Measurements from ENCODE around the gene FKBP1A. TPM values are rescaled to one million over a fixed set of nuclear protein-coding genes. Genes with fewer than 3 reads are reported as not detected.

Gene FKBP1A
- total RNA-seq, 2 donors from 2014 or later, result 77.9 to 113 TPM

DNA sequence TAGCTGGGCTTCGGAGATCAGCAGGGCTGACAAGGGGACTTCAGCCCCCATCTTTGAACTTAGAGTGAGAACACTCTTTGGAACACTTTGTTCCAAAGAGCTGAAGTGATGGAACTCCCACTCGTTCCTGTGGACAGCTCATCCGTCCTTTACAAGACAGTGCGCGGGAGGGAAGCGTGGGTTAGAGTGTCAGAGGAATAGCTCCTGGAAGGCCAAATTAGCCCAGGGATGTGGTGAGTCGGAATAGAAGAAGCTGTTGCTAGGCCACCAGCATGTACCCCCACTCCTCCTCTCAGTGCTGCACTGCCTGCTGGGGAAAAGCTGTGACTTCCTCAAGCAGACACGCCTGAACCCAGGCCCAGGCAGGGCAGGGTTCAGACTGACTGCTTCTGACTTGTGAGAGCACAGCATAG lies 65.6 kb downstream of the FKBP1A start:
- Mint-ChIP-seq H3K4me3 (no peak overlapping the region), H3K36me3 (ENCODE audit: low read depth) (peaks cover 2% of the 10 kb centered on the region), H3K4me1 (peaks cover 31% of the 10 kb centered on the region), H3K27me3 (no peaks in the 10 kb centered on the region), H3K27ac (no peak overlapping the region)
- ATAC-seq (no peak), DNase-seq (no peak)
- H3K9me3 ChIP-seq (ENCODE audit: control insufficient read depth, low read length, poor library complexity, severe bottlenecking), result no peaks in the 10 kb centered on the region

DNA sequence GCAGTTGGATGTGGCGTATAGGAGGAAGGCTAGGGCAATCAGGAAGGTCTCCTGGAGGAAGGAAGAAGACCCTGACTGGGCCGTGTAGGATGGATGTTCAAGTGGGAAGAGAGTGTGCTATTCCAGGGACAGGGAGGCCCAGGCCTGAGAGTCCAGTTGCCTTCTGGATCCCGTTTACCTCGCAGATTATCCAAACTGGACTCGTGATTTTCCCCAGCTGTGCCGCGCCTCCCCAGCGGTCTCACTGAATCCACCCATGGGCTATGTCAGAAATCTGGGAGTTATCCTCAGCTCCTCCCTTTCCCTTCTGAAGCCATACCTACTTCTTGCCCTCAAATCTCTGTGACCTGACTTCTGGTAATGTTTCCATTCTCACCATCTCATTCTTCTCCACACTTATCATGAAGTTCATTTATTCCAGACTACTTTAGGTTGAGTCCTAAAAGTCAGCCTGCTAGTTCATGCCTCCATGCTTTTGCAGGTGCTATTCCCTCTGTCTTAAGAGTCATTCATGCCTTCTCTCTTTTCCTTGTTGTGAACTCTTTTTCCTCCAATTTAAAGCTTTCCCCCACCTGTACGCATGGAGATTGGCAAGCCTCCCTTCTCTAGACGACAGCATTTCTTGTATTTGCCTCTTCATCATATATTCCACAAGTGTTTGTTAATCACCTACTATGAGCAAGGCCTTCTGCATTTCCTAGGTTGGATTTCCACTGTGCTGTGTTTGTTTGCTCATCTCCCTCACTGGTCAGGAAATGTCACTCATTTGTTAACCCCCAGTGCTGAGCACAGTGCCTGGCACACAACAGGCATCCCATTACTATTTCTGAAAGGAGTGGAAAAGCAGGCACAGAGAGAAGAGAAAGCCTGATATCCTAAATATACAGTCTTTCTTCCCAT lies 66.6 kb downstream of the FKBP1A start:
- ATAC-seq (no peak), DNase-seq (no peak)

DNA sequence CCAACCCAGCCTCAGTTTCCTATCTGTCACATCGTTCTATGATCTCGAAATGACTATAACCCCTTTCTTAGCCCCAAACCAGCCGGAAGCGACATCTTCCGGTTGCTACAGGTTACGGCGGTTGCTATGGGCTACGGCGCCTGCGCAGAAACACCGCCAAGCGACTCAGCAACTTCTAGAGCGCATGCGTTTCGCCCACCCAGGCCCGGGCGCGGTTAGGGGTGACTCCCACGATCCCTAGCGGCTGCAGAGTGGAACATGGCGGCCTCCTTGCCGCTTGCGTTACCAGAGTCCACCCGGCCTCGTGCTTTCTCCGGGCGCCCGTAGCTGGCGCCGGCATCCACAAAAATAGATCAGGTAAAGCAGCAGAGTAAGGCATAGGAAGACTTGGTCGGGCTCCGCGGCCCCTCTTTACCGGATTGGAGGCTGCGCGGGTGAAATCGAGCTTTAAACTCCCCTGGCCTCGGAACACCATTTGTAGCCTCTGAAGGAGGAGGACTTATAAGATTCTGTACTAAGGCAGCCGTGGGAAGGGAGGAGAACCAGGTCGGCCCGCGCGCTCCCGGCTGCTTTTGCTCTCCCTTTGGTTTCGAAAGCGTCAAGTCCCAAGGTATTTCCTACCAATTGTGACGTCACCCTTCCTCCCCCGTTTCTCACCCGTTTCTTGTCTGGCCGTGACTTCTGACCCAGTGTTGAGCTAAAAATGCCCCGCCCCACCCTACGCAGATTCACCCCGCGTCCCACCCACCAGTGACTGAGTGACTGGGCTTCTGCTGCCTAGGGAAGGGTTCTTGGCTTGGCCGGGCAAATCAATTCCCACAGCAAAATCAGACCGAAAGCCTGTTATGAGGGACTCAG lies 67.5 kb downstream of the FKBP1A start:
- Mint-ChIP-seq H3K27me3 (no peaks in the 10 kb centered on the region), H3K36me3 (ENCODE audit: low read depth) (peaks cover 4% of the 10 kb centered on the region), H3K4me3 (no peak overlapping the region), H3K27ac (no peak overlapping the region), H3K4me1 (peaks cover 27% of the 10 kb centered on the region)
- ATAC-seq (peak; percentile 89), DNase-seq (peak; percentile 97 to 99 (median 98))
- H3K9me3 ChIP-seq (ENCODE audit: control insufficient read depth, low read length, poor library complexity, severe bottlenecking), result no peaks in the 10 kb centered on the region

More for the DNA sequence above, 66.6 kb downstream of the FKBP1A start:
- peaks cover 4% of the 10 kb centered on the region for H3K36me3 Mint-ChIP-seq (ENCODE audit: low read depth)
- H3K9me3 ChIP-seq (ENCODE audit: control insufficient read depth, low read length, poor library complexity, severe bottlenecking), result no peaks in the 10 kb centered on the region
- no peaks in the 10 kb centered on the region for H3K27me3 Mint-ChIP-seq
- no peak overlapping the region for H3K4me3 Mint-ChIP-seq
- no peak overlapping the region for H3K27ac Mint-ChIP-seq
- H3K4me1 Mint-ChIP-seq, result peaks cover 33% of the 10 kb centered on the region

DNA sequence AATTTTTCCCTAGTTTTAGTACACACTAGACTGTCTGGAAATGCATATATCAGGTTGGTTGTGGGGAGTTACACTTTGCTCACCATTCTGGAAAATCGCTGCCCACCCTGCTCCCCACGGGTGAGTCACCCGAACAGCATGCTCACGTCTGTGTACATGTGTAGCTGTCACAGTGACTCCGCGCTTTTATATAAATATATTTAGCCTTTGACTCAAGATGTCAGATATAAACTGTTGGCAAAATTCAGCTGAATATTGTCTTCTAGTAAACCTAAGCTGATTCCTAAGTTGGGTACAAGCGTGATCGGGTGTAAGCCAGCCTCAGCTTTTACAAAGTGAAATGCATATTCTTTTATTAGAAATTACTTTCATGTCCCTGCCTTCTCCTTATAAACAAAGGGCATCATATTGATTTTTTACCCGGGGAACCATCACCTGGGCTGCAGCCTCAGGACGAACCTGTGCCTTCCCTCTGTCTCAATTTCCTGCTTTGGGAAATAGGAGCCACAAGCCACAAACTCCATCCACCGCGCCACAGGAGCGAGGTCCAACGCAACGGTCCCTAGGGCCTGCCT lies 68.2 kb downstream of the FKBP1A start:
- ATAC-seq (no peak), DNase-seq (peak in 1 of 3 donors; percentile 32)
- peaks cover 3% of the 10 kb centered on the region for H3K36me3 Mint-ChIP-seq (ENCODE audit: low read depth)
- no peak overlapping the region for H3K27ac Mint-ChIP-seq
- H3K4me1 Mint-ChIP-seq, result peaks cover 22% of the 10 kb centered on the region
- no peaks in the 10 kb centered on the region for H3K27me3 Mint-ChIP-seq
- H3K9me3 ChIP-seq (ENCODE audit: control insufficient read depth, low read length, poor library complexity, severe bottlenecking), result no peaks in the 10 kb centered on the region
- H3K4me3 Mint-ChIP-seq, result no peak overlapping the region

- no peak overlapping the region for H3K27ac Mint-ChIP-seq
- no peaks in the 10 kb centered on the region for H3K27me3 Mint-ChIP-seq
- H3K9me3 ChIP-seq (ENCODE audit: control insufficient read depth, low read length, poor library complexity, severe bottlenecking), result no peaks in the 10 kb centered on the region
- H3K4me3 Mint-ChIP-seq, result no peak overlapping the region
- peaks cover 3% of the 10 kb centered on the region for H3K36me3 Mint-ChIP-seq (ENCODE audit: low read depth)
- DNase-seq (peak in 1 of 3 donors; percentile 1), ATAC-seq (no peak)
- peaks cover 16% of the 10 kb centered on the region for H3K4me1 Mint-ChIP-seq
Measured at GRCh38 chr20:1323830-1324597, 68.8 kb downstream of the FKBP1A start.

- Mint-ChIP-seq H3K4me3 (no peak overlapping the region), H3K4me1 (peaks cover 16% of the 10 kb centered on the region), H3K36me3 (ENCODE audit: low read depth) (peaks cover 3% of the 10 kb centered on the region), H3K27ac (no peak overlapping the region), H3K27me3 (no peaks in the 10 kb centered on the region)
- no peak for ATAC-seq
- peak in 1 of 3 donors; percentile 3 for DNase-seq
- no peaks in the 10 kb centered on the region for H3K9me3 ChIP-seq (ENCODE audit: control insufficient read depth, low read length, poor library complexity, severe bottlenecking)
Measured at GRCh38 chr20:1323256-1323655, 69.6 kb downstream of the FKBP1A start.

DNA sequence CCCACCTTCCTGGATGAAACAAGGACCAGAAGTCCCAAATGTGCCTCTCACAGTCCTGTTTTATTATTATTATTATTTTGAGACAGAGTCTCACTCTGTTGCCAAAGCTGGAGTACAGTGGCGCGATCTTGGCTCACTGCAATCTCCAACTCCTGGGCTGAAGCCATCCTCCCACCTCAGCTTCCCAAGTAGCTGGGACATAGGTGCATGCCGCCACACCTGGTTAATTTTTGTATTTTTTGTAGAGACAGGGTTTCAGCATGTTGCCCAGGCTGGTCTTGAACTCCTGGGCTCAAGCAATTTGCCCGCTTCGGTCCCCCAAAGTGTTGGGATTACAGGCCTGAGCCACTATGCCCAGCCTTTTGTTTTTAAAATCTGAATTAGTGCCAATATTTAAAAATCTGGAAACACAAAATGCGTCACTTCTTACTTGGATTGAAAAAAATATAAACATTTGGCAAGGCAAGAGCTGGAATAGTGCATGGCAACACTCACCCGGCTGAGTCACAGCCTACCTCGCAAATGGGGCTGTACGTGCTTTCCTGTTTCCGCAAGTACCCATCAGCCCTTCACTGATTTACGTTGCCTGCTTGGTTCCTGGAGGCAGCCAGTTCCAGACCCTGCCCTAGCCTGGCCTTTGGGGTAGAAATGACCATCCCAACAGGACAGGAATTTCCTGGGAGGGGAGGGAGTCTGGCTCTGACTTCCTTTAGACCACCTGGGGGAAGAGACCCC lies 70.2 kb downstream of the FKBP1A start:
- Mint-ChIP-seq H3K27ac (no peak overlapping the region), H3K4me1 (peaks cover 11% of the 10 kb centered on the region), H3K4me3 (no peak overlapping the region), H3K36me3 (ENCODE audit: low read depth) (peaks cover 3% of the 10 kb centered on the region), H3K27me3 (no peaks in the 10 kb centered on the region)
- no peaks in the 10 kb centered on the region for H3K9me3 ChIP-seq (ENCODE audit: control insufficient read depth, low read length, poor library complexity, severe bottlenecking)
- ATAC-seq (no peak), DNase-seq (no peak)

DNA sequence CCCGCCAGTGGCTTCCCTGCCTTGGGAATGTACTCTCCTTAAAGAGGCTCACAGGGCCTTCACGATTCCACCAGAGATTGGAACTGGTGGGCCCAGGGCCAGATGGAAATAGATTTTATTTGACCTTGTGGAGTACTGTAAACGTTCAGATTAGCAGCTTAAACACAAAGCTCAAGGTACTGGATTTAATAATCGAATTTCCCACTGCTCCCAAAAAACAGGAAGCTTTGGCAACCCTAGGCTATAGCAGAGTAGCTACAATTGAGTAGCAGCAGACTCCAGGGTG lies 71.3 kb downstream of the FKBP1A start:
- ATAC-seq, result no peak
- no peak overlapping the region for H3K27ac Mint-ChIP-seq

DNA sequence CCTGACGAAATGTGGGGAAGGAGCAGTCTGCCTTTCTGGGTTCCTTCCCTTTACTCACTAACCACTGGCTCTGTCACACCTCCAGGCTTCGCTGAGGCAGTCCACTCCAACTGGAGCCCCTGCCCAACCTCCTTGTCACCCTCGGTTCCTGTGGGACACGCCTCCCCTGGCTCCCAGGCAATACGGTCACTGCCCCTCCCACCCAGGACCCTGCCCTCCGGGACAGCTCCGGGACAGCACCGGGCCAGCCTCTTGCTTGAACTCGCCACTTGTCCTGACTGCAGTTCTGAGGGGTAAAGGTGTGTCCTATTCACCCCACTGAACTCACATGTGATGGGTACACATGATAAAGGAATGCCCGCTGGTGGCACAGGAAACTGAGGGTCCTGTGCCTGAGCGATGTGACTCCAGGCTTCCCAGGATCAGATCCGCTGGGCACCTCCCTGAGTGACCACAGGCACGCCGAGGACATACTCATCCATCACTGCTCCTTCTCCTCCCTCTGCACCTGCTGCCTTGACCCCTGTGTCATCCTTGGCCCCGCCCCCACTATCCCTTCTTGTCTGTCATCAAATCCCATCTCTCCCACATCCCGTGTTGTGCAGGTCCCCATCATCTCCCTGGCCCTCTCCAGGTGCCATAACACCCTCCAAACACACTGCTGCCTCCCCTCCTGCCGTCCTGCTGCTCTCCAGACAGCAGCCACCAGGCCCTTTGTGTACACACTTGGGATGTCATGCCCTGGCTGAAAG lies 71.8 kb downstream of the FKBP1A start:
- Mint-ChIP-seq H3K36me3 (ENCODE audit: low read depth) (peaks cover 3% of the 10 kb centered on the region), H3K4me3 (no peak overlapping the region), H3K27me3 (no peaks in the 10 kb centered on the region), H3K27ac (no peak overlapping the region), H3K4me1 (peaks cover 3% of the 10 kb centered on the region)
- ATAC-seq (no peak), DNase-seq (no peak)
- H3K9me3 ChIP-seq (ENCODE audit: control insufficient read depth, low read length, poor library complexity, severe bottlenecking), result no peaks in the 10 kb centered on the region

More for the DNA sequence above, 71.3 kb downstream of the FKBP1A start:
- no peaks in the 10 kb centered on the region for H3K27me3 Mint-ChIP-seq
- peaks cover 3% of the 10 kb centered on the region for H3K4me1 Mint-ChIP-seq
- no peak overlapping the region for H3K4me3 Mint-ChIP-seq
- H3K36me3 Mint-ChIP-seq (ENCODE audit: low read depth), result peaks cover 3% of the 10 kb centered on the region
- DNase-seq, result no peak
- no peaks in the 10 kb centered on the region for H3K9me3 ChIP-seq (ENCODE audit: control insufficient read depth, low read length, poor library complexity, severe bottlenecking)

GRCh38 chr20:1320016-1320415 lies 72.8 kb downstream of the FKBP1A start:
- peaks cover 3% of the 10 kb centered on the region for H3K36me3 Mint-ChIP-seq (ENCODE audit: low read depth)
- no peak for DNase-seq
- peak overlapping the region; percentile 65 for H3K27ac Mint-ChIP-seq
- H3K27me3 Mint-ChIP-seq, result no peaks in the 10 kb centered on the region
- H3K9me3 ChIP-seq (ENCODE audit: control insufficient read depth, low read length, poor library complexity, severe bottlenecking), result no peaks in the 10 kb centered on the region
- H3K4me3 Mint-ChIP-seq, result no peak overlapping the region
- H3K4me1 Mint-ChIP-seq, result peaks cover 3% of the 10 kb centered on the region
- no peak for ATAC-seq

DNA sequence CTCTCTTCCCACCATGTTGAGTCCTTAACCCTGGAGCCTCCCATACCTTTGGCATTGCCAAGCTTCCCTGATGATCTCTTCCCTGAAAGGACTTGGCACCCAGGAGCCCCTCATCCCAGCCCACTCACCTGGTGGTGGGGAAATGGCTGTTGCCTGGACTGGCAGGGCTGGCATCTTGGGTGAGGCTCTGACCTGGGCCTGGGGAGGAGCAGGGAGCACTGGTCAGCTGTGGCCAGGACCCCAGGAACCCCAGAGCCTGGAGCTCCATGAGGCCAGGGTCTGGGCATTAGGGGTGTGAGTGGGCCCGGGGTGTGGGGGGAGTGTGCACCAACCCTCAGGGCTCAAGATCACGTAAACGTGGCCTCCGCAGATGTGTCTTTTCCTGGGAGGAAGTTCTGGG lies 73.4 kb downstream of the FKBP1A start:
- H3K4me3 Mint-ChIP-seq, result no peak overlapping the region
- DNase-seq (no peak), ATAC-seq (no peak)

GRCh38 chr20:1319051-1319450 lies 73.8 kb downstream of the FKBP1A start:
- Mint-ChIP-seq H3K27me3 (no peaks in the 10 kb centered on the region), H3K4me1 (peaks cover 3% of the 10 kb centered on the region), H3K27ac (peak overlapping the region; percentile 65), H3K4me3 (no peak overlapping the region), H3K36me3 (ENCODE audit: low read depth) (peaks cover 3% of the 10 kb centered on the region)
- ATAC-seq (no peak), DNase-seq (no peak)
- H3K9me3 ChIP-seq (ENCODE audit: control insufficient read depth, low read length, poor library complexity, severe bottlenecking), result no peaks in the 10 kb centered on the region

More for the DNA sequence above, 73.4 kb downstream of the FKBP1A start:
- H3K9me3 ChIP-seq (ENCODE audit: control insufficient read depth, low read length, poor library complexity, severe bottlenecking), result no peaks in the 10 kb centered on the region
- no peaks in the 10 kb centered on the region for H3K27me3 Mint-ChIP-seq
- H3K27ac Mint-ChIP-seq, result peak overlapping the region; percentile 65
- H3K4me1 Mint-ChIP-seq, result peaks cover 3% of the 10 kb centered on the region
- H3K36me3 Mint-ChIP-seq (ENCODE audit: low read depth), result peaks cover 3% of the 10 kb centered on the region
